ENCODE results near the gene RSPH10B2.
"Not testable (repeated sequence)": the region's sequence is repeated elsewhere in the genome, so short reads cannot be mapped to it uniquely, and the experiment has no call there.

Gene RSPH10B2

GRCh38 chr7:6842278-6842921 is 88.5 kb downstream of the RSPH10B2 start:
- not testable (repeated sequence) for DNase-seq (ENCODE audit: low read depth)

- not testable (repeated sequence) for DNase-seq (ENCODE audit: low read depth)
These were observed 89.2 kb downstream of the RSPH10B2 start for GRCh38 chr7:6843092-6843491.

- not testable (repeated sequence) for DNase-seq (ENCODE audit: low read depth)
These were observed 89.8 kb downstream of the RSPH10B2 start for GRCh38 chr7:6843654-6844053.

GRCh38 chr7:6845971-6846449 is 92.1 kb downstream of the RSPH10B2 start:
- not testable (repeated sequence) for DNase-seq (ENCODE audit: low read depth)

GRCh38 chr7:6847751-6848150 is 93.8 kb downstream of the RSPH10B2 start:
- DNase-seq (ENCODE audit: low read depth) = not testable (repeated sequence)
